ENCODE results near the gene SYT1. TPM values are rescaled to one million over a fixed set of nuclear protein-coding genes. Genes with fewer than 3 reads are reported as not detected.

SYT1 gene
- total RNA-seq, 2 experiments from 2014 or later = not detected

GRCh38 chr12:79411791-79412190 is 547.2 kb downstream of the SYT1 start:
- Histone ChIP-seq H2AFZ (ENCODE audit: low read length) (no peak overlapping the region), H3K4me2 (ENCODE audit: low read length) (no peak overlapping the region), H3K4me3 (ENCODE audit: low read depth, low read length, poor library complexity, severe bottlenecking) (no peak overlapping the region), H3K4me1 (ENCODE audit: insufficient read depth, low read length, poor library complexity, severe bottlenecking) (no peaks in the 10 kb centered on the region), H3K36me3 (ENCODE audit: insufficient read depth, low read length) (no peaks in the 10 kb centered on the region), H3K9me2 (ENCODE audit: insufficient read depth, low read length) (no peaks in the 10 kb centered on the region), H4K20me1 (ENCODE audit: insufficient read depth, low read length) (no peaks in the 10 kb centered on the region), H3K27ac (ENCODE audit: low read depth, low read length, poor library complexity, severe bottlenecking) (no peak overlapping the region), H3K9me3 (ENCODE audit: low read length) (no peaks in the 10 kb centered on the region; the same call in 1 of the 2 replicates), H3K79me2 (ENCODE audit: insufficient read depth, low read depth, low read length) (no peaks in the 10 kb centered on the region)
- TF ChIP-seq CTCF (conservative IDR thresholded peaks at IDR 0.05; ENCODE audit: low read length) = no peak
- TF ChIP-seq EZH2phosphoT487 (IDR thresholded peaks at IDR 0.05; ENCODE audit: borderline replicate concordance, low read depth, low read length) = no peak
- CTCF ChIA-PET (ENCODE audit: unreplicated experiment) = no interaction called here
- POLR2A ChIA-PET = interaction anchor here (1.0 kb wide), 1 partner anchor 11 kb away, joined by 3 read pairs; no protein-coding TSS in a partner anchor
- no peak for DNase-seq (ENCODE audit: low spot score)
- intact Hi-C loops (cut with micrococcal nuclease; ENCODE audit: unreplicated experiment) = no loop called here
- no TSS peak for BruUV-seq (replicated peaks)

GRCh38 chr12:79413796-79414195 is 549.2 kb downstream of the SYT1 start:
- intact Hi-C loops (cut with micrococcal nuclease; ENCODE audit: unreplicated experiment) = no loop called here
- Histone ChIP-seq H3K79me2 (ENCODE audit: insufficient read depth, low read depth, low read length) (no peaks in the 10 kb centered on the region), H3K9me3 (ENCODE audit: low read length) (no peaks in the 10 kb centered on the region; the same call in 1 of the 2 replicates), H3K4me3 (ENCODE audit: low read depth, low read length, poor library complexity, severe bottlenecking) (no peak overlapping the region), H3K27ac (ENCODE audit: low read depth, low read length, poor library complexity, severe bottlenecking) (no peak overlapping the region), H3K36me3 (ENCODE audit: insufficient read depth, low read length) (no peaks in the 10 kb centered on the region), H3K4me1 (ENCODE audit: insufficient read depth, low read length, poor library complexity, severe bottlenecking) (no peaks in the 10 kb centered on the region), H2AFZ (ENCODE audit: low read length) (no peak overlapping the region), H3K9me2 (ENCODE audit: insufficient read depth, low read length) (no peaks in the 10 kb centered on the region), H3K4me2 (ENCODE audit: low read length) (no peak overlapping the region), H4K20me1 (ENCODE audit: insufficient read depth, low read length) (no peaks in the 10 kb centered on the region)
- POLR2A ChIA-PET = no interaction called here
- CTCF ChIA-PET (ENCODE audit: unreplicated experiment) = no interaction called here
- no TSS peak for BruUV-seq (replicated peaks)
- no peak for DNase-seq (ENCODE audit: low spot score)
- TF ChIP-seq EZH2phosphoT487 (IDR thresholded peaks at IDR 0.05; ENCODE audit: borderline replicate concordance, low read depth, low read length) = no peak
- TF ChIP-seq CTCF (conservative IDR thresholded peaks at IDR 0.05; ENCODE audit: low read length) = no peak

- no peak overlapping the region for H2AFZ ChIP-seq (ENCODE audit: low read length)
These were observed 549.7 kb downstream of the SYT1 start for GRCh38 chr12:79414252-79414651.

More at GRCh38 chr12:79414252-79414651, 549.7 kb downstream of the SYT1 start:
- Histone ChIP-seq H3K79me2 (ENCODE audit: insufficient read depth, low read depth, low read length) (no peaks in the 10 kb centered on the region), H3K4me2 (ENCODE audit: low read length) (no peak overlapping the region), H3K4me1 (ENCODE audit: insufficient read depth, low read length, poor library complexity, severe bottlenecking) (no peaks in the 10 kb centered on the region), H4K20me1 (ENCODE audit: insufficient read depth, low read length) (no peaks in the 10 kb centered on the region), H3K27ac (ENCODE audit: low read depth, low read length, poor library complexity, severe bottlenecking) (no peak overlapping the region), H3K36me3 (ENCODE audit: insufficient read depth, low read length) (no peaks in the 10 kb centered on the region), H3K9me2 (ENCODE audit: insufficient read depth, low read length) (no peaks in the 10 kb centered on the region), H3K9me3 (ENCODE audit: low read length) (no peaks in the 10 kb centered on the region; the same call in 1 of the 2 replicates), H3K4me3 (ENCODE audit: low read depth, low read length, poor library complexity, severe bottlenecking) (no peak overlapping the region)
- TF ChIP-seq CTCF (conservative IDR thresholded peaks at IDR 0.05; ENCODE audit: low read length) (no peak), EZH2phosphoT487 (IDR thresholded peaks at IDR 0.05; ENCODE audit: borderline replicate concordance, low read depth, low read length) (no peak)
- DNase-seq (ENCODE audit: low spot score) = no peak
- POLR2A ChIA-PET = no interaction called here
- CTCF ChIA-PET (ENCODE audit: unreplicated experiment) = no interaction called here
- intact Hi-C loops (cut with micrococcal nuclease; ENCODE audit: unreplicated experiment) = no loop called here
- BruUV-seq (replicated peaks) = no TSS peak

Data from OCI-LY7 (cell line).